Lung (tissue), 12 donors: Measurements from ENCODE around the gene NRG2. TPM values are rescaled to one million over a fixed set of nuclear protein-coding genes. Genes with fewer than 3 reads are reported as not detected.

Experiments used
- ATAC-seq: fragments of 200-7000 bp; cut with Tn5 transposase; one replicate; pipeline ENCODE4 v1.9.1; 2020; ENCODE audit warnings: moderate number of reproducible peaks; ENCODE audit not compliant: insufficient read depth, low FRiP score
- DNase-seq, 3 donors: peaks; one replicate each; pipeline ENCODE4 v3.0.0-alpha.2; 2013 to 2017
- H3K27ac ChIP-seq, 2 donors: one replicate each; pipeline ENCODE4 v1.5.1; 2013; ENCODE audit warnings: mild to moderate bottlenecking in 2 of 2, moderate library complexity in 2 of 2, control low read depth in 1 of 2, inconsistent platforms in 1 of 2, low read depth in 1 of 2, low read length in 1 of 2
- H3K27me3 ChIP-seq, 3 donors: one replicate each; pipeline ENCODE4 v1.5.1; 2013; ENCODE audit warnings: low read length in 2 of 3; ENCODE audit not compliant: control insufficient read depth in 3 of 3, insufficient read depth in 3 of 3
- H3K36me3 ChIP-seq, 4 donors: one replicate each; pipeline ENCODE4 v1.5.1; 2013; ENCODE audit warnings: low read length in 4 of 4, mild to moderate bottlenecking in 1 of 4, moderate library complexity in 1 of 4; ENCODE audit not compliant: control insufficient read depth in 4 of 4, insufficient read depth in 4 of 4
- H3K4me1 ChIP-seq, 5 donors: one replicate each; pipeline ENCODE4 v1.5.1; 2013; ENCODE audit warnings: low read length in 5 of 5, mild to moderate bottlenecking in 2 of 5, moderate library complexity in 1 of 5; ENCODE audit not compliant: control insufficient read depth in 5 of 5, insufficient read depth in 5 of 5
- H3K4me3 ChIP-seq: one replicate; pipeline ENCODE4 v1.5.1; 2013; ENCODE audit warnings: mild to moderate bottlenecking, control low read depth, moderate library complexity
- H3K9ac ChIP-seq, 2 donors: one replicate each; pipeline ENCODE4 v1.5.1; 2013; ENCODE audit warnings: low read length in 2 of 2, control low read depth in 1 of 2; ENCODE audit not compliant: insufficient read depth in 1 of 2
- H3K9me3 ChIP-seq, 4 donors: one replicate each; pipeline ENCODE4 v1.5.1; 2013; ENCODE audit warnings: low read length in 3 of 4, mild to moderate bottlenecking in 1 of 4, moderate library complexity in 1 of 4; ENCODE audit not compliant: control insufficient read depth in 4 of 4, insufficient read depth in 3 of 4
- CTCF ChIP-seq: IDR thresholded peaks from 2 replicates; pipeline ENCODE4 v1.5.1; 2012; ENCODE audit warnings: mild to moderate bottlenecking; ENCODE audit errors: control extremely low read depth, extremely low read depth
- WGBS, 2 donors: extraction: QIAGEN DNeasy Blood & Tissue Kit; methylation state at CpG; one replicate each; pipeline ENCODE4 v1.1.7; 2013; 5-methylcytosine and 5-hydroxymethylcytosine counted together
- polyA plus RNA-seq, 2 donors: library from polyadenylated mRNA; stranded (reverse); fragments of 200-250 nt; gene quantifications; one replicate each; pipeline ENCODE4 v1.2.1, GENCODE V29; 2013
- total RNA-seq, 2 donors: library from RNA; depleted of rRNA in 1 of 2; stranded (reverse); fragments of >200 nt in 1 of 2; gene quantifications; one replicate each; pipeline ENCODE4 v1.2.1, GENCODE V29; 2014 to 2021
- donor health status: control.
- donor health status: control.
- donor health status: Bipolar disorder and iron deficiency.
- donor health status: healthy.
- donor health status: DM: yes; HTN: yes; CAD: no.

The NRG2 gene
- total and polyA plus RNA-seq, 4 donors = 0.41 to 3.0 (median 1.0) TPM

DNA sequence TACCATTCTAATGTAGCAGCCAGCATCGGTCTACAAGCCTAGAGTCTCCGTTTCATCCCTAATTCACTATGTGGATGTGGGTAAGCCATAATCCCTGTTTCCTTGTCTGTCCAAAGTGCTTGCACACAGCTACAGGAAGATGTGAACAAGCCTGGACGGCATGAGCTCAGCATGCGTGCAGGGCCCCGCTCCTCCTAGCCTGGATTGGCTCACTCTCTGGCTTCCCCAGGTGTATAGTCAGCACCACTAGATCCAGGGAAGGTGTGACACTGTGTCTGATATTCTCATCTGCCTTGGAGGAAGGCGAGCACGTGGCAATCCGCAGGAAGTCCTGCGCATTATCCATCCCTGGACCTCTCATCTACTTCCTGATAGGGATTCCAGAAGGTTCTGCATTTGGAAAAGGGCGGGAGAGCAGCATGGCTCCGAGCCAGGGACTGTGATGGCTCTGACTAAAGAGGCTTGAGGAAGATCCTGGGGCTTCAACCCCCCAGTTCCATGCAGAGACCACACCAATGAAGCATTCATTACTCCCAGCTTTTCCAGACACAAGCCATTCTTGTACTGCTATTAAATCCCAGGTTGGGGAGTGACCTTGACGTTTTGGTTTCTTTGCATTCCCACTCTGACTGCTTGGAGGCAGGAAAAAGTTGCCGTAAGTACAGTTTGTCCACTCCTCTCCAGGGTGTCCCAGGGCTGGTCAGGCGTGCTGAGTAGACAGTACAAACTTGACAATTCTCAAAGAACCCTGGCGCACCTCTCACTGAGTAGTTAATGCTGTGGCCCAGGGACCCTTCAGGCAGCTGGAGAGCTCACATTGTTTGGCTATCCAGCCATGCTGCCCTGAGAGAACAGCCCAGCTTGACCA lies 181.8 kb downstream of the NRG2 start:
- H3K27me3 ChIP-seq = no peaks in the 10 kb centered on the region
- no peaks in the 10 kb centered on the region for H3K9me3 ChIP-seq
- WGBS, 2 donors = 87 to 90% methylated on average over 15 of the region's 15 CpGs
- peaks cover 0 to 38% (median 4%) of the 10 kb centered on the region in 5 donors for H3K4me1 ChIP-seq
- no peak for TF ChIP-seq CTCF
- DNase-seq (no peak), ATAC-seq (no peak)
- no peak overlapping the region for H3K27ac ChIP-seq
- H3K9ac ChIP-seq = no peak overlapping the region
- no peak overlapping the region for H3K4me3 ChIP-seq
- H3K36me3 ChIP-seq = peaks cover 0 to 3% (median 0%) of the 10 kb centered on the region in 4 donors

DNA sequence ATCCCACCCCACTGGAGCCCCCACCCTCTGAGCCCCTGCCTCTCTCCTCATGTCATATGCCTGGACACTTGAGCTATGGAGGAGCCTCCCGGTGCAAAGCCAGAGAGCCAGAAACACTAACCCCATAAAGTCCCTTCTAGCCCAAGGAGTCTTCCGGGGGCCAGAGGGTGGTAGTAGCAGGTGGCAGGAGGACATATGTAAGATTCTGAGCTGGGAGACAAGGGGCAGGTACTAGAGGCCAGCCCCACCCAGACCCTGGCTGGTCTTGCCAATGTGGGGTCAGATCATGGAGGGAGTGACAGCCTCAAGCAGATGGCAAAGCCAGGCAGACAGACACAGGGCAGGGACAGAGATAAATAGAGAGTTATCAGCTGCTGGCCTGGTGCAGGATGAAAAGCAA lies 184.1 kb downstream of the NRG2 start:
- no peak for DNase-seq
- 89 to 94% methylated on average over 2 of the region's 2 CpGs for WGBS, 2 donors
- Histone ChIP-seq H3K4me3 (no peak overlapping the region), H3K27me3 (no peaks in the 10 kb centered on the region), H3K27ac (no peak overlapping the region), H3K4me1 (peaks cover 0 to 30% (median 4%) of the 10 kb centered on the region in 5 donors), H3K9me3 (no peaks in the 10 kb centered on the region), H3K36me3 (peaks cover 0 to 6% (median 1%) of the 10 kb centered on the region in 4 donors), H3K9ac (no peak overlapping the region)
- no peak for ATAC-seq
- no peak for TF ChIP-seq CTCF

DNA sequence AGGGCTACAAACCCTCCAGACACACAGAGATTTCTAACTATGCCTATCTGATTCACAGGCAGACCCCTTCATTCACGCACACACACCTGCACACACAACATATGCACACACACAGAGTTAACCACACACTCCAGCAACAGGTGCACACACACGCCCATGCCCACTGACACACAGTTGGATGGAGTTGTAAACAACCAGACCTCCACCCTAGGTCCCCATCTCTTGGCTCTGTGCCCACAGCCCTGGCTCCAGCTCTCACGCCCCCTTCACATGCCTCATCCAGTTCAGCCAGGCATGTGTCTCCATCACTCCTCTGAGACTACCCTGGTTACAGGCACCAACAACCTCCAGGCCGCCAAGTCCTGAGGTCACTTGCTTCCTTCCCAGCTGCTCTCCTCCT lies 186.4 kb downstream of the NRG2 start:
- 91 to 92% methylated on average over 4 of the region's 4 CpGs for WGBS, 2 donors
- no peak overlapping the region for H3K4me3 ChIP-seq

More for the DNA sequence above, 186.4 kb downstream of the NRG2 start:
- H3K36me3 ChIP-seq = peaks cover 0 to 14% (median 2%) of the 10 kb centered on the region in 4 donors
- H3K9me3 ChIP-seq = no peaks in the 10 kb centered on the region
- H3K27ac ChIP-seq = no peak overlapping the region
- ATAC-seq (no peak), DNase-seq (no peak)
- no peaks in the 10 kb centered on the region for H3K27me3 ChIP-seq
- H3K9ac ChIP-seq = no peak overlapping the region
- no peak for TF ChIP-seq CTCF
- peaks cover 0 to 7% (median 0%) of the 10 kb centered on the region in 5 donors for H3K4me1 ChIP-seq
